Trophoblast cell (in vitro differentiated cells and primary cell): ENCODE measurements around the gene KIF13A.

Experiments used
- DNase-seq, 2 donors: peaks; one replicate each; pipeline ENCODE4 v3.0.0-alpha.2; 2016
- H2AFZ ChIP-seq: 2 replicates; pipeline ENCODE4 v1.6.1; 2013; ENCODE audit warnings: low read length, moderate library complexity, mild to moderate bottlenecking; ENCODE audit not compliant: insufficient read depth, poor library complexity
- H2AK5ac ChIP-seq: 2 replicates; pipeline ENCODE4 v1.6.1; 2013; ENCODE audit warnings: mild to moderate bottlenecking, low read length
- H2BK120ac ChIP-seq: 2 replicates; pipeline ENCODE4 v1.6.1; 2013; ENCODE audit warnings: low read length, mild to moderate bottlenecking, moderate library complexity; ENCODE audit not compliant: insufficient read depth, poor library complexity
- H2BK12ac ChIP-seq: 2 replicates; pipeline ENCODE4 v1.6.1; 2013; ENCODE audit warnings: mild to moderate bottlenecking, low read length, moderate library complexity
- H2BK5ac ChIP-seq: 2 replicates; pipeline ENCODE4 v1.6.1; 2013; ENCODE audit warnings: low read length, low read depth, moderate library complexity, mild to moderate bottlenecking; ENCODE audit not compliant: poor library complexity
- H3K14ac ChIP-seq: 2 replicates; pipeline ENCODE4 v1.6.1; 2013; ENCODE audit warnings: mild to moderate bottlenecking, low read length
- H3K18ac ChIP-seq: 2 replicates; pipeline ENCODE4 v1.6.1; 2013; ENCODE audit warnings: mild to moderate bottlenecking, low read length
- H3K23ac ChIP-seq: 2 replicates; pipeline ENCODE4 v1.6.1; 2013; ENCODE audit warnings: low read length
- H3K27ac ChIP-seq: 2 replicates; pipeline ENCODE4 v1.5.1; 2013; ENCODE audit warnings: low read depth, mild to moderate bottlenecking, inconsistent platforms, low read length, moderate library complexity
- H3K27me3 ChIP-seq: 2 replicates; pipeline ENCODE4 v1.6.1; 2013; ENCODE audit warnings: inconsistent platforms, mild to moderate bottlenecking, low read length, moderate library complexity; ENCODE audit not compliant: insufficient read depth
- H3K36me3 ChIP-seq, 2 experiments: 1 replicate in 1 of 2; 2 replicates in 1 of 2; pipeline ENCODE4 v1.6.1; 2013; ENCODE audit warnings: low read length in 2 of 2, mild to moderate bottlenecking in 2 of 2, moderate library complexity in 1 of 2; ENCODE audit not compliant: insufficient read depth in 2 of 2, control insufficient read depth in 1 of 2
- H3K4ac ChIP-seq: 2 replicates; pipeline ENCODE4 v1.6.1; 2013; ENCODE audit warnings: low read depth, mild to moderate bottlenecking, low read length, moderate library complexity
- H3K4me1 ChIP-seq, 2 experiments: 1 replicate in 1 of 2; 2 replicates in 1 of 2; pipeline ENCODE4 v1.6.1; 2013; ENCODE audit warnings: low read length in 2 of 2, mild to moderate bottlenecking in 2 of 2, moderate library complexity in 1 of 2; ENCODE audit not compliant: insufficient read depth in 2 of 2, control insufficient read depth in 1 of 2
- H3K4me2 ChIP-seq: 2 replicates; pipeline ENCODE4 v1.6.1; 2013; ENCODE audit warnings: inconsistent platforms, mild to moderate bottlenecking, low read length, moderate library complexity
- H3K4me3 ChIP-seq: 2 replicates; pipeline ENCODE4 v1.5.1; 2013; ENCODE audit warnings: mild to moderate bottlenecking, low read depth, low read length, inconsistent platforms
- H3K79me1 ChIP-seq: one replicate; pipeline ENCODE4 v1.6.1; 2013; ENCODE audit warnings: low read length
- H3K79me2 ChIP-seq: 2 replicates; pipeline ENCODE4 v1.6.1; 2013; ENCODE audit warnings: low read length, mild to moderate bottlenecking; ENCODE audit not compliant: control insufficient read depth, insufficient read depth, poor library complexity
- H3K9ac ChIP-seq: 2 replicates; pipeline ENCODE4 v1.6.1; 2013; ENCODE audit warnings: mild to moderate bottlenecking, low read length
- H3K9me3 ChIP-seq: 2 replicates; pipeline ENCODE4 v1.6.1; 2013; ENCODE audit warnings: low read depth, mild to moderate bottlenecking, control low read depth, inconsistent platforms, low read length; ENCODE audit not compliant: insufficient read depth
- H4K12ac ChIP-seq: 2 replicates; pipeline ENCODE4 v1.6.1; 2013; ENCODE audit warnings: low read depth, mild to moderate bottlenecking, low read length, moderate library complexity
- H4K8ac ChIP-seq: 2 replicates; pipeline ENCODE4 v1.6.1; 2013; ENCODE audit warnings: low read depth, mild to moderate bottlenecking, low read length, moderate library complexity
- H4K91ac ChIP-seq: one replicate; pipeline ENCODE4 v1.6.1; 2013; ENCODE audit warnings: low read depth, mild to moderate bottlenecking, low read length, moderate library complexity
- WGBS: extraction: QIAGEN DNeasy Blood & Tissue Kit; methylation state at CpG from one replicate; pipeline ENCODE4 v1.1.7; 2013; ENCODE audit warnings: missing lambda C conversion rate; ENCODE audit not compliant: insufficient read length, insufficient coverage; ENCODE audit errors: extremely low coverage; 5-methylcytosine and 5-hydroxymethylcytosine counted together

KIF13A gene

GRCh38 chr6:17985934-17986655 is 1.3 kb downstream of the KIF13A start:
- no peak for DNase-seq
- Histone ChIP-seq H2BK12ac (no peak overlapping the region), H2BK120ac (no peak overlapping the region), H3K18ac (no peak overlapping the region), H3K4me3 (peak overlapping the region; percentile 75), H3K4me2 (peak overlapping the region; percentile 55), H3K4me1 (peaks cover 4 to 5% of the 10 kb centered on the region in 2 experiments), H3K9me3 (no peaks in the 10 kb centered on the region), H4K91ac (no peak overlapping the region), H2AK5ac (no peak overlapping the region), H2AFZ (no peak overlapping the region), H3K27me3 (no peaks in the 10 kb centered on the region), H3K23ac (no peak overlapping the region), H3K14ac (peak overlapping the region; percentile 65), H3K36me3 (peaks cover 4 to 8% of the 10 kb centered on the region in 2 experiments), H2BK5ac (no peak overlapping the region), H3K9ac (peak overlapping the region; percentile 1), H3K4ac (peak overlapping the region; percentile 68), H3K27ac (no peak overlapping the region), H4K12ac (no peak overlapping the region), H4K8ac (peak overlapping the region; percentile 40), H3K79me1 (peaks cover 13% of the 10 kb centered on the region), H3K79me2 (peaks cover 10% of the 10 kb centered on the region)
- no CpG with 5 or more reads among the region's 11 CpGs for WGBS

GRCh38 chr6:17984812-17985670 is 2.4 kb downstream of the KIF13A start:
- Histone ChIP-seq H3K4ac (peak overlapping the region; percentile 21), H3K9ac (no peak overlapping the region), H3K36me3 (peaks cover 4 to 8% of the 10 kb centered on the region in 2 experiments), H3K23ac (no peak overlapping the region), H3K27me3 (no peaks in the 10 kb centered on the region), H3K9me3 (no peaks in the 10 kb centered on the region), H3K4me2 (no peak overlapping the region), H3K18ac (no peak overlapping the region), H2BK12ac (no peak overlapping the region), H2AK5ac (no peak overlapping the region), H4K8ac (no peak overlapping the region), H3K14ac (no peak overlapping the region), H3K79me1 (peaks cover 14% of the 10 kb centered on the region), H3K27ac (no peak overlapping the region), H2BK5ac (no peak overlapping the region), H4K12ac (no peak overlapping the region), H3K79me2 (peaks cover 10% of the 10 kb centered on the region), H2AFZ (no peak overlapping the region), H4K91ac (no peak overlapping the region), H2BK120ac (no peak overlapping the region), H3K4me1 (peaks cover 4 to 5% of the 10 kb centered on the region in 2 experiments), H3K4me3 (no peak overlapping the region)
- no peak for DNase-seq
- no CpG with 5 or more reads among the region's 11 CpGs for WGBS

DNA sequence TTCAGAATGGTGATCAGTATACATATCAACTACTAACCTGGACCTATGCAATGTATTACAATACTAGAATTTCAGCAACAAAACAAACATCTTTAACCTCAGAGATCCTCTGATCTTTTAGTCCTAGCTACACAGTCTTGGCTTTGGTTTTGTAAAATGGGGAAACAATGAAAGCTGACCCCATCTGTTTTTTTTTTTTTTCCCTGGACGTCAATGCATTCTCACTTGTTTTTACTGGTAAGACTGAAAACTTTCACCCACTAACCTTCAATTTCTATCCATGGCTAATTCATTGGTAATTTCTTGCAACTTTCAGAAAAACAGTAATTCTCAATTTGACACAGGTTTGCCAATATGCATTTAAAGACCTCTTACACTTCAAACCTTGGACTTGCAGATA is 3.0 kb downstream of the KIF13A start:
- H3K4me1 ChIP-seq = peaks cover 4 to 5% of the 10 kb centered on the region in 2 experiments
- no peak overlapping the region for H3K27ac ChIP-seq
- WGBS = no CpG with 5 or more reads among the region's 1 CpG
- peaks cover 4 to 8% of the 10 kb centered on the region in 2 experiments for H3K36me3 ChIP-seq
- H4K8ac ChIP-seq = no peak overlapping the region
- no peak overlapping the region for H3K23ac ChIP-seq
- no peaks in the 10 kb centered on the region for H3K9me3 ChIP-seq
- no peak overlapping the region for H2BK120ac ChIP-seq
- H2BK12ac ChIP-seq = no peak overlapping the region
- H2AK5ac ChIP-seq = no peak overlapping the region
- no peak overlapping the region for H3K18ac ChIP-seq
- peaks cover 10% of the 10 kb centered on the region for H3K79me2 ChIP-seq
- DNase-seq = no peak
- H3K14ac ChIP-seq = no peak overlapping the region
- H3K79me1 ChIP-seq = peaks cover 14% of the 10 kb centered on the region
- H3K4ac ChIP-seq = no peak overlapping the region
- H4K91ac ChIP-seq = no peak overlapping the region
- no peak overlapping the region for H2AFZ ChIP-seq
- no peaks in the 10 kb centered on the region for H3K27me3 ChIP-seq
- no peak overlapping the region for H3K4me3 ChIP-seq
- no peak overlapping the region for H2BK5ac ChIP-seq
- no peak overlapping the region for H3K4me2 ChIP-seq
- no peak overlapping the region for H3K9ac ChIP-seq
- no peak overlapping the region for H4K12ac ChIP-seq

- Histone ChIP-seq H2AFZ (no peak overlapping the region), H3K23ac (no peak overlapping the region), H4K8ac (no peak overlapping the region), H3K27ac (no peak overlapping the region), H3K4ac (no peak overlapping the region), H2BK5ac (no peak overlapping the region), H3K4me3 (no peak overlapping the region), H3K79me1 (peaks cover 14% of the 10 kb centered on the region), H4K91ac (no peak overlapping the region), H4K12ac (no peak overlapping the region), H3K4me1 (peaks cover 4 to 5% of the 10 kb centered on the region in 2 experiments), H3K9me3 (no peaks in the 10 kb centered on the region), H3K4me2 (no peak overlapping the region), H2BK120ac (no peak overlapping the region), H3K36me3 (peaks cover 4 to 8% of the 10 kb centered on the region in 2 experiments), H2AK5ac (no peak overlapping the region), H3K27me3 (no peaks in the 10 kb centered on the region), H3K14ac (no peak overlapping the region), H3K18ac (no peak overlapping the region), H2BK12ac (no peak overlapping the region), H3K79me2 (peaks cover 10% of the 10 kb centered on the region), H3K9ac (no peak overlapping the region)
- WGBS = no CpG with 5 or more reads among the region's 2 CpGs
- no peak for DNase-seq
These were observed 3.7 kb downstream of the KIF13A start for GRCh38 chr6:17983730-17984129.
